ENCODE data around the gene DGUOK. TPM values are rescaled to one million over a fixed set of nuclear protein-coding genes. Genes with fewer than 3 reads are reported as not detected.
A peak's percentile ranks its signal among the peaks of the same experiment; 100 is the strongest.

The DGUOK gene
- total and polyA plus RNA-seq, 4 donors: 19.6 to 49.7 (median 28.3) TPM

- H3K4me1 ChIP-seq (ENCODE audit: control insufficient read depth in 4 of 4, insufficient read depth in 4 of 4, low read length in 3 of 4): peaks cover 0 to 11% (median 1%) of the 10 kb centered on the region in 4 donors
- WGBS: 85% methylated on average over 4 of the region's 4 CpGs
- no peak overlapping the region for H3K27ac ChIP-seq (ENCODE audit: low read depth in 1 of 2, low read length in 2 of 2)
Measured at GRCh38 chr2:73969356-73969755, 42.7 kb downstream of the DGUOK start.

GRCh38 chr2:73970141-73970803 is 43.6 kb downstream of the DGUOK start:
- no peak for TF ChIP-seq GABPA (IDR thresholded peaks at IDR 0.05 in 1 of 2, conservative IDR thresholded peaks at IDR 0.05 in 1 of 2)
- TF ChIP-seq RAD21 (IDR thresholded peaks at IDR 0.05): no peak
- TF ChIP-seq TAF1 (conservative IDR thresholded peaks at IDR 0.05): no peak
- TF ChIP-seq SP1 (IDR thresholded peaks at IDR 0.05): no peak
- no peak for TF ChIP-seq JUND (IDR thresholded peaks at IDR 0.05)
- TF ChIP-seq YY1 (IDR thresholded peaks at IDR 0.05): no peak
- TF ChIP-seq FOXA2 (IDR thresholded peaks at IDR 0.05): no peak
- no peak for TF ChIP-seq HNF4G (IDR thresholded peaks at IDR 0.05)
- TF ChIP-seq NR2F2 (IDR thresholded peaks at IDR 0.05): no peak
- no peak for TF ChIP-seq REST (IDR thresholded peaks at IDR 0.05)
- H3K9me3 ChIP-seq (ENCODE audit: control insufficient read depth in 4 of 4, low read length in 3 of 4): no peaks in the 10 kb centered on the region
- no peak overlapping the region for H3K9ac ChIP-seq (ENCODE audit: low read depth in 1 of 2, low read length in 2 of 2)
- H3K27me3 ChIP-seq (ENCODE audit: control insufficient read depth in 4 of 4, insufficient read depth in 4 of 4, low read length in 3 of 4): no peaks in the 10 kb centered on the region
- H3K4me1 ChIP-seq (ENCODE audit: control insufficient read depth in 4 of 4, insufficient read depth in 4 of 4, low read length in 3 of 4): peaks cover 0 to 11% (median 1%) of the 10 kb centered on the region in 4 donors
- 82% methylated on average over 6 of the region's 6 CpGs for WGBS
- H3K27ac ChIP-seq (ENCODE audit: low read depth in 1 of 2, low read length in 2 of 2): no peak overlapping the region
- no peaks in the 10 kb centered on the region for H3K36me3 ChIP-seq (ENCODE audit: control insufficient read depth in 4 of 4, insufficient read depth in 3 of 4, low read depth in 1 of 4, low read length in 3 of 4)
- no peak overlapping the region for H3K4me3 ChIP-seq (ENCODE audit: low read depth in 1 of 3, low read length in 3 of 3)
- DNase-seq (ENCODE audit: low spot score): peak; percentile 38

More at GRCh38 chr2:73969356-73969755, 42.7 kb downstream of the DGUOK start:
- Histone ChIP-seq H3K9ac (ENCODE audit: low read depth in 1 of 2, low read length in 2 of 2) (no peak overlapping the region), H3K9me3 (ENCODE audit: control insufficient read depth in 4 of 4, low read length in 3 of 4) (no peaks in the 10 kb centered on the region), H3K4me3 (ENCODE audit: low read depth in 1 of 3, low read length in 3 of 3) (no peak overlapping the region), H3K27me3 (ENCODE audit: control insufficient read depth in 4 of 4, insufficient read depth in 4 of 4, low read length in 3 of 4) (no peaks in the 10 kb centered on the region), H3K36me3 (ENCODE audit: control insufficient read depth in 4 of 4, insufficient read depth in 3 of 4, low read depth in 1 of 4, low read length in 3 of 4) (no peaks in the 10 kb centered on the region)
- no peak for DNase-seq (ENCODE audit: low spot score)
- TF ChIP-seq, protein P1, sequence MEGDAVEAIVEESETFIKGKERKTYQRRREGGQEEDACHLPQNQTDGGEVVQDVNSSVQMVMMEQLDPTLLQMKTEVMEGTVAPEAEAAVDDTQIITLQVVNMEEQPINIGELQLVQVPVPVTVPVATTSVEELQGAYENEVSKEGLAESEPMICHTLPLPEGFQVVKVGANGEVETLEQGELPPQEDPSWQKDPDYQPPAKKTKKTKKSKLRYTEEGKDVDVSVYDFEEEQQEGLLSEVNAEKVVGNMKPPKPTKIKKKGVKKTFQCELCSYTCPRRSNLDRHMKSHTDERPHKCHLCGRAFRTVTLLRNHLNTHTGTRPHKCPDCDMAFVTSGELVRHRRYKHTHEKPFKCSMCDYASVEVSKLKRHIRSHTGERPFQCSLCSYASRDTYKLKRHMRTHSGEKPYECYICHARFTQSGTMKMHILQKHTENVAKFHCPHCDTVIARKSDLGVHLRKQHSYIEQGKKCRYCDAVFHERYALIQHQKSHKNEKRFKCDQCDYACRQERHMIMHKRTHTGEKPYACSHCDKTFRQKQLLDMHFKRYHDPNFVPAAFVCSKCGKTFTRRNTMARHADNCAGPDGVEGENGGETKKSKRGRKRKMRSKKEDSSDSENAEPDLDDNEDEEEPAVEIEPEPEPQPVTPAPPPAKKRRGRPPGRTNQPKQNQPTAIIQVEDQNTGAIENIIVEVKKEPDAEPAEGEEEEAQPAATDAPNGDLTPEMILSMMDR (IDR thresholded peaks at IDR 0.05; ENCODE audit: low read depth, low read length, missing input control): no peak
- TF ChIP-seq NR2F2 (IDR thresholded peaks at IDR 0.05): no peak
- TF ChIP-seq REST (IDR thresholded peaks at IDR 0.05): no peak
- TF ChIP-seq RXRA (IDR thresholded peaks at IDR 0.05): no peak
- no peak for TF ChIP-seq TAF1 (conservative IDR thresholded peaks at IDR 0.05)
- TF ChIP-seq, protein P2, sequence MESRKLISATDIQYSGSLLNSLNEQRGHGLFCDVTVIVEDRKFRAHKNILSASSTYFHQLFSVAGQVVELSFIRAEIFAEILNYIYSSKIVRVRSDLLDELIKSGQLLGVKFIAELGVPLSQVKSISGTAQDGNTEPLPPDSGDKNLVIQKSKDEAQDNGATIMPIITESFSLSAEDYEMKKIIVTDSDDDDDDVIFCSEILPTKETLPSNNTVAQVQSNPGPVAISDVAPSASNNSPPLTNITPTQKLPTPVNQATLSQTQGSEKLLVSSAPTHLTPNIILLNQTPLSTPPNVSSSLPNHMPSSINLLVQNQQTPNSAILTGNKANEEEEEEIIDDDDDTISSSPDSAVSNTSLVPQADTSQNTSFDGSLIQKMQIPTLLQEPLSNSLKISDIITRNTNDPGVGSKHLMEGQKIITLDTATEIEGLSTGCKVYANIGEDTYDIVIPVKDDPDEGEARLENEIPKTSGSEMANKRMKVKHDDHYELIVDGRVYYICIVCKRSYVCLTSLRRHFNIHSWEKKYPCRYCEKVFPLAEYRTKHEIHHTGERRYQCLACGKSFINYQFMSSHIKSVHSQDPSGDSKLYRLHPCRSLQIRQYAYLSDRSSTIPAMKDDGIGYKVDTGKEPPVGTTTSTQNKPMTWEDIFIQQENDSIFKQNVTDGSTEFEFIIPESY (IDR thresholded peaks at IDR 0.05): no peak
- no peak for TF ChIP-seq HNF4A (conservative IDR thresholded peaks at IDR 0.05)
- TF ChIP-seq SP1 (IDR thresholded peaks at IDR 0.05): no peak
- no peak for TF ChIP-seq FOXA2 (IDR thresholded peaks at IDR 0.05)

Data from liver (tissue), 9 donors.